Stimulated activated memory B cell treated with anti-CD40 and anti-IgM and Interleukin-4, amounts not matched to agents 10 μg/mL and 1 μg/mL and 100 μg/mL, for 72 hours (primary cell): Measurements from ENCODE around the gene BABAM2.

Source experiments
- ATAC-seq: fragments of 150-1000 bp; cut with Tn5 transposase; 2 replicates; pipeline ENCODE4 v1.10.0; 2021
- H3K27ac Mint-ChIP-seq: one replicate; pipeline ENCODE4 v1.8.0; 2022; ENCODE audit warnings: mild to moderate bottlenecking, mixed read lengths
- H3K27me3 Mint-ChIP-seq: one replicate; pipeline ENCODE4 v1.8.0; 2022; ENCODE audit warnings: mixed read lengths
- H3K36me3 Mint-ChIP-seq: one replicate; pipeline ENCODE4 v1.8.0; 2022; ENCODE audit warnings: mixed read lengths
- H3K4me1 Mint-ChIP-seq: one replicate; pipeline ENCODE4 v1.8.0; 2022; ENCODE audit warnings: mixed read lengths
- H3K4me3 Mint-ChIP-seq: one replicate; pipeline ENCODE4 v1.8.0; 2022; ENCODE audit warnings: mild to moderate bottlenecking, moderate library complexity, mixed read lengths
- H3K9me3 Mint-ChIP-seq: one replicate; pipeline ENCODE4 v1.8.0; 2022; ENCODE audit warnings: mixed read lengths

The BABAM2 gene

DNA sequence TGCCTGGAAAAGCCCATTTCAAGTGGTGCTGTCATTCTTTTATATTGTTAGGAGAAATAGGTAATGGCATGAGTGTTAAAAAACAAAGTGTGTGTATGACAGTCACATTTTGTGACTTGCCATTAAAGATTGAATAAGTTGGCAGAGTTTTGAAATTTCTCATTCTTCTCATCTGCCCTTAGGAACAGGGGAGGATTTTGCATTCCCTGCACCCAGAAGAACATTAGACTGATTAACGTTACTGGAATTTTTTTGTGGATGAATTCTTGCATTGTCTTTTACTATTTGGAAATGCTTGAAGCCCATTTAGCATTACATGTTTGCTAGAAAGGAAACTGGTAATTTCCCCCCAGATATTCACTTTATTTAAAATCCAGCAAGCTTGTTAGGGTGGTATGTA lies 162.2 kb downstream of the BABAM2 start:
- Mint-ChIP-seq H3K4me3 (no peak overlapping the region), H3K9me3 (no peaks in the 10 kb centered on the region), H3K36me3 (peaks cover 46% of the 10 kb centered on the region), H3K4me1 (no peaks in the 10 kb centered on the region), H3K27ac (no peak overlapping the region), H3K27me3 (no peaks in the 10 kb centered on the region)
- ATAC-seq = no peak

DNA sequence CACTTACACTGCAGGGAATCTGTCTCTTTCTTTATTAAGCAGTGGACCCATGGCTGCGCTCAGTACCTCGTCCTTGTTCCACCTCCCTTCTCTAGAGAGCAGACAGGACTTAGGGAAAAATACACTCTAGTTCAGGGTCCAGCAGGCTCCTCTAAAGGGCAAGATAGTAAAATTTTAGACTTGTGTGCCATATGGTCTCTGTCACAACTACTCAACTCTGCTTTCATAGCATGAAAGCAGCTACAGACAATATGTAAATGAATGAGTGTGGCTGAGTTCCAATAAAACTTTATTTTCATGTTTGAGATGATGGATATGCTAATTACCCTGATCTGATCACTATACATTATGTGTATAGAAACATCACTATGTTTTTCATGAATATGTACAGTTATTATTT lies 163.1 kb downstream of the BABAM2 start:
- Mint-ChIP-seq H3K9me3 (no peaks in the 10 kb centered on the region), H3K4me3 (no peak overlapping the region), H3K27me3 (no peaks in the 10 kb centered on the region), H3K36me3 (peaks cover 43% of the 10 kb centered on the region), H3K4me1 (no peaks in the 10 kb centered on the region), H3K27ac (no peak overlapping the region)
- no peak for ATAC-seq

DNA sequence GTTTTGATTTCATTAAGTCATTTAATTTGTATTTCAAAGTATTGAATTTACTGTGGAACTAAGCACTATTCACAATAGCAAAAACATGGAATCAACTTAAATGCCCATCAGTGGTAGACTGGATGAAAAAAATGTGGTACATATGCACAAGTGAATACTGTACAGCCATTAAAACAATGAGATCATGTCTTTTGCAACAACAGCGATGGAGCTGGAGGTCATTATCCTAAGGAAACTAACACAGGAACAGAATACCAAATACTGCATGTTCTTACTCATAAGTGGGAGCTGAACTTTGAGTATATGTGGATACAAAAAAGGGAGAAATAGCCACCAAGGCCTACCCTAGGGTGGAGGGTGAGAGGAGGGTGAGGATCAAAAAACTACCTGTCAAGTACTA lies 164.4 kb downstream of the BABAM2 start:
- Mint-ChIP-seq H3K27ac (no peak overlapping the region), H3K4me1 (no peaks in the 10 kb centered on the region), H3K36me3 (peaks cover 48% of the 10 kb centered on the region), H3K9me3 (no peaks in the 10 kb centered on the region), H3K4me3 (no peak overlapping the region), H3K27me3 (no peaks in the 10 kb centered on the region)
- no peak for ATAC-seq

DNA sequence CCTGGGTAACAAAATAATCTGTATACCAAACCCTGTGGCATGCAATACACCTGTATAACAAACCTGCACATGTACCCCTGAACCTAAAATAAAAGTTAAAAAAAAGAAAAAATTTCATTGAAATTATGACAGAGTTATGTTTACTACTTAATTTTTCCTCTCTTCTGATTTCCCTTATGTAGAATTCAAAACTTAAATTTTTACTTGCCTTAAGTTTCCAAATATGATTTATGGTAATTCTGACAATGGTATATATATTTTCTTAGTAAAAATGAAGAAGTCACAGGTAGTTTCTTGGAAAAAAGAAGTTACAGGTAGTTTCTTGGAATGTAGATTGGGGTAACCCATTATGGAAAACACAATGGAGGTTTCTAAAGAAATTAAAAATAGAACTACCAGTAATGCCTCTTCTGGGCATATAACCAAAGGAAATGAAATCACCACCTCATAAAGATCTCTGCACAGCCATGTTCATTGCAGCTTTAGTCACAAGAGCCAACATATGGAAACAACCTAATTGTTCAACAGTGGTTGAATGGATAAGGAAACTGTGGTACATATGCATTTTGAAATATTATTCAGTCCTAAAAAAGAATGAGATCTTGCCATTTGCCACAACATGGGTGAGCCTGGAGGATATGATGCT lies 164.9 kb downstream of the BABAM2 start:
- H3K27me3 Mint-ChIP-seq = no peaks in the 10 kb centered on the region
- H3K4me1 Mint-ChIP-seq = no peaks in the 10 kb centered on the region
- H3K9me3 Mint-ChIP-seq = no peaks in the 10 kb centered on the region
- no peak overlapping the region for H3K27ac Mint-ChIP-seq
- peaks cover 52% of the 10 kb centered on the region for H3K36me3 Mint-ChIP-seq
- no peak for ATAC-seq
- H3K4me3 Mint-ChIP-seq = no peak overlapping the region

DNA sequence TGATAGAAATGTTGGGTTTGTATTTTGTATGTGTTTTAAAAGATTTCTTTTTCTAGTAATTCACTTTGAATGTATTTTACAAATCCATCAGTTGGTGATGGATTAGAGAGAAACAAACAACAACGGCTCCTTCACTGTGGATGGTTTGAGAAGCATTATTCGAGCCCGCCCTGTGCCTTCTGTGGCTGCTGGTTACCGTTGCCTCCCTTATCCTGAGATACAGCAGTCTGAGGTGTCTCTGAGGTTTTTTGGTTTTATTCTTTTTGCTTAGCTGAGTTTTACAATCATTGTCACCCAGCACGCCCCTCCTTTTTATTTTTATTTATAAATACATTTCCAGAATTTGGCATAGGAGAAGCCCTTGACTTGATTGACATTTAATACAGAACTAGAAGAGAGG lies 168.3 kb downstream of the BABAM2 start:
- no peak overlapping the region for H3K4me3 Mint-ChIP-seq
- H3K9me3 Mint-ChIP-seq = no peaks in the 10 kb centered on the region
- no peak for ATAC-seq
- no peaks in the 10 kb centered on the region for H3K4me1 Mint-ChIP-seq
- no peaks in the 10 kb centered on the region for H3K27me3 Mint-ChIP-seq
- H3K27ac Mint-ChIP-seq = no peak overlapping the region
- H3K36me3 Mint-ChIP-seq = peaks cover 39% of the 10 kb centered on the region

DNA sequence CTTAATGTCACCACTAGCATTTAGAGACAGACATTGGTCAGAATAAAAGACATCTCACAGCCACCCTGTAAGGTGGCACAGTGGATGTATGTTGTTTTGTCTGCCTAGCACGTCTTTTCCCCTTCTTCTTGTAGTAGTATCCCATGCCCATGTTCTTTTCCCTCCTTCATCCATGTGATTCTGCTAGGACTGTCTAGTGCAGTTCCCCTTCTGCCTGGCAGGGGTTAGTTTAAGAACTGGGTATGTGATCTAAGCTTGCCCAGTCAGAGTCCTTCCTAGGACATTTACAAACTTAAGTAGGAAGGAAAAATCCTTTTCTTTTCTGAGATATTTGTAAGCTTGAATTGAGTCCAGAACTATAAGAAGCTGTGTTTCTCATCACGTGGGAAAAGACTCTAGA lies 172.3 kb downstream of the BABAM2 start:
- no peaks in the 10 kb centered on the region for H3K4me1 Mint-ChIP-seq
- no peaks in the 10 kb centered on the region for H3K27me3 Mint-ChIP-seq
- H3K4me3 Mint-ChIP-seq = no peak overlapping the region
- no peaks in the 10 kb centered on the region for H3K9me3 Mint-ChIP-seq
- no peak overlapping the region for H3K27ac Mint-ChIP-seq
- H3K36me3 Mint-ChIP-seq = peaks cover 25% of the 10 kb centered on the region
- ATAC-seq = no peak

DNA sequence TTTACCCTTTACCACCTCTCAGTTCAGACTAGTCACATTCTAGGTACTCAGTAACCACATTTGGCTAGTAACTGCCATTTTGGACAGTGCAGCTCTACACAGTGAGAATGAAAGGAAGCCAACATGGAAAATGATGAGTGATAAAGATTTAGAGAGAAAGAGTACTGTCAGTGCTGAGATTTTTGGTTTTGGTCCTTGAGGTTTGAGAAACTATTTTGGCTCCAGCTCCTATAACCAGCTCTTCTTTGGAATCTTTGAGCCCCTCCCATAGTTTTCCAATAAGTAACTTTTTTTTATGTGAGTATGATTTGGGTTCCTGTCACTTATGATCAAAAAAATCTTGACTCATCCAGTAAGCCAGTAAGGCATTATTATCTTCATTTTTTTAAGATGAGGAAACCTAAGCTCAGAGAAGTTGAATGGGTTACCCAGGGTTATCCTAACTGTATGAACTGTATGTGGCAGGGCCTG lies 173.0 kb downstream of the BABAM2 start:
- H3K4me3 Mint-ChIP-seq = no peak overlapping the region
- no peak for ATAC-seq
- H3K36me3 Mint-ChIP-seq = peaks cover 20% of the 10 kb centered on the region
- H3K4me1 Mint-ChIP-seq = no peaks in the 10 kb centered on the region
- no peak overlapping the region for H3K27ac Mint-ChIP-seq
- no peaks in the 10 kb centered on the region for H3K9me3 Mint-ChIP-seq
- no peaks in the 10 kb centered on the region for H3K27me3 Mint-ChIP-seq

DNA sequence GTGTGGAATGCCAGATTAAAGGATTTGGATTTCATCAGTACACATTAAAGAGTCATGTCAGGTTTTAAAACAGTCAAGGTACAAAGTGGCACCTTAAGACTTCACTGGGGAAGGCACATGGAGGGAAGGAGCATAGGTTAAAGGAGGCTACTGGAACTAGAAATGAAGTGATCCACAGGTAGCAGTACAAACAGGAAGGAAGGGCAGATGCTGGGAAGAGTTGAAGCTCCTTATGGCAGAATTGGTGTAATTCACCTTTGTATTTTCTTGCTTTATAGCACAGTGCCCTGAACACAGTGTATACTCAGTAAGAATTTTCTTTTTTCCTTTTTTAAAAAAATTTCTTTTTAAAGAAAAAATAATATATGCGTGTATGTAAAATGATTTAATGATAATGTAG lies 177.1 kb downstream of the BABAM2 start:
- no peak overlapping the region for H3K27ac Mint-ChIP-seq
- ATAC-seq = no peak
- no peaks in the 10 kb centered on the region for H3K27me3 Mint-ChIP-seq
- H3K4me3 Mint-ChIP-seq = no peak overlapping the region
- H3K4me1 Mint-ChIP-seq = no peaks in the 10 kb centered on the region
- H3K9me3 Mint-ChIP-seq = no peaks in the 10 kb centered on the region
- H3K36me3 Mint-ChIP-seq = peaks cover 13% of the 10 kb centered on the region

DNA sequence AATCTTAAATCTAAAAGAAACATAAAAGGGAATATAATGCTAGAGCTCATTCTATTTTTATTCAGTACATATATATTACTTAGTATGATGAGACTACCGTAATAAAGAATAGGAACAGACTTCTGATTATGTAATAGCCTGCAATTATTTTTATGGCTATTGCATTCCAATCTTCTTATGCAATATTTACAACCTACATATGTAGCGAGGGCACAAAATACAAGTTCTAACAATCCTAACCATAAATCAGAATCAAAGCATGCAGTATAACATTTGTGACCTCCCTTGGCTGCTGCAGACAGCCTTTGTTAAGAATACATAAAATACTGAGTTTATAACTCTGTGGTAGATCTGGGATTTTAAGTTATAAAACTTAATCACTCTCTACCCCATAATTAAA lies 177.6 kb downstream of the BABAM2 start:
- no peaks in the 10 kb centered on the region for H3K27me3 Mint-ChIP-seq
- H3K4me3 Mint-ChIP-seq = no peak overlapping the region
- no peaks in the 10 kb centered on the region for H3K9me3 Mint-ChIP-seq

DNA sequence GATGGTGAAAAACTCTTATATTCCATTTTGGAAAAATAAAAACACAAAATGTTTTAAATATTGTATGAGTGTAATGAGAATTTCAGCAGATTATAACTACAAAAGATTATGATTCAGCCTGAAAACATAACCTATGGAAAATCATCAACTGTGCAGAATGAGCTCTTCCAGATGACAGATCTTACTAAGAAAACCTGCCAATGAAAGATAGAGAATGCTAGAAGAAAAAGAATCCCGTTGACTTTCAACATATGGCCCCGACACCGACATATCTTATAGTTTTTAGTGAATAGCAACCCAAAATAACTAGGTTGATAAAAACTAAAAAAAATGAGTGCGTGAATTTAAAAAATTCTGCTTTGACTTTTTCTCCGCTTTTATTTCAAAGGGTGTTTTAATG lies 178.0 kb downstream of the BABAM2 start:
- peaks cover 13% of the 10 kb centered on the region for H3K36me3 Mint-ChIP-seq
- no peak for ATAC-seq
- H3K27me3 Mint-ChIP-seq = no peaks in the 10 kb centered on the region
- H3K27ac Mint-ChIP-seq = no peak overlapping the region
- H3K4me3 Mint-ChIP-seq = no peak overlapping the region
- H3K4me1 Mint-ChIP-seq = no peaks in the 10 kb centered on the region
- H3K9me3 Mint-ChIP-seq = no peaks in the 10 kb centered on the region

More for the DNA sequence above, 177.6 kb downstream of the BABAM2 start:
- H3K36me3 Mint-ChIP-seq = peaks cover 13% of the 10 kb centered on the region
- no peak for ATAC-seq
- no peaks in the 10 kb centered on the region for H3K4me1 Mint-ChIP-seq
- no peak overlapping the region for H3K27ac Mint-ChIP-seq

DNA sequence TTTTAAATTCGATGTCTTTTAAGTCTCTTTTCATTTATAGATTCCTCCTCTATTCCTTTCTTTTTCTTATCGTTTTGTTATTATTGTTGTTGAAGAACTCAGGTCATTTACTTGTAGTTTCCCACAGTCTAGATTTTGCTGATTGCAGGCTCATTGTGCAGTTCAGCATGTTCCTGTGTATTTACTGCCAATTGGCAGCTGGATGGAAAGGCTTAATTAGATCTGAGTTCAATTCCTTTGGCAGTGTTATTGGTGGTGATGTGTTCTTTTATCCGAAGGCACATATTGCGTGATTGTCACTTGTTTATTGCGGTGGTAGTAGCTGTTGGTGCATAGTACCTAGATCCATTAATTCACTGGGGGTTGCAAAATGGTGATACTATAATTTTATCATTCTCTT lies 180.7 kb downstream of the BABAM2 start:
- Mint-ChIP-seq H3K4me1 (no peaks in the 10 kb centered on the region), H3K27ac (no peak overlapping the region), H3K9me3 (no peaks in the 10 kb centered on the region), H3K4me3 (no peak overlapping the region), H3K27me3 (no peaks in the 10 kb centered on the region), H3K36me3 (peaks cover 13% of the 10 kb centered on the region)
- no peak for ATAC-seq

DNA sequence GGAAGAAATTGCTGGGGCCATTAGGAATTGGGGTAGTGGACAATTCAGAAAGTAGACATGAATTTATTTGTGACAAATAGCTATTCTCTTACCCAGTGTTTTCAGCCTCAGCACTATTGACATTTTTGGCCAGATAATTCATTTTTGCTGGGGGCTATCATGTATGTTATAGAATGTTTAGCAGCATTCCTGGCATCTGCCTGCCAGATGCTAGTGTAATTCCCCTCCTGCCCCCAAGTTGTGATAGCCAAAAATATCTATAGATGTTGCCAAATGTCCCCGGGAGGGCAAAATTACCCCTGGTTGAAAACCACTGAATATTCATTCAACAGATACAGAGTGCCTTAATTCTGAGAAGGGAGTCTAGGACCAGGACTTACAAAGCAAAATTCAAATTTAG lies 183.6 kb downstream of the BABAM2 start:
- H3K27me3 Mint-ChIP-seq = no peaks in the 10 kb centered on the region
- no peak overlapping the region for H3K27ac Mint-ChIP-seq
- H3K4me1 Mint-ChIP-seq = no peaks in the 10 kb centered on the region
- peaks cover 7% of the 10 kb centered on the region for H3K36me3 Mint-ChIP-seq
- H3K9me3 Mint-ChIP-seq = no peaks in the 10 kb centered on the region
- no peak for ATAC-seq
- H3K4me3 Mint-ChIP-seq = no peak overlapping the region

DNA sequence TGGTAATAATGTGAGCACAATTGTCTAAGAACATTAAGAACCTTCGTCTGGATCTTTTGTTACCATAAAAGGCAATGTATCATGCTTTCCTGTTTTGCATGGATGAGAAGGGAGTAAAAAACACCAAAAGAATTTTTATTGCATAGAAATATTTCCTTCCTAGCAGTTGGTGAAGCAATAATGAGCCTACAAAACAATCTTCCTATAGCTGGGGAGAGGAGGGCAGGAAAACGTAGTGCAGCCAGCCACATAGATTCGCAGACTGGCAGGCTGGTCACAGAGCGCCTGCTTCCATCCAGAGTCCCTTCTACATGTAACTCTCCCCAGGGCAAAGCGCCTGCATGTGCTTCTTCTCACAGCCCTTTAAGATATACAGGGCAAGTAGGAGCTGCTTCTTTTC lies 190.4 kb downstream of the BABAM2 start:
- Mint-ChIP-seq H3K36me3 (peaks cover 16% of the 10 kb centered on the region), H3K27ac (no peak overlapping the region), H3K9me3 (no peaks in the 10 kb centered on the region), H3K4me3 (no peak overlapping the region), H3K27me3 (no peaks in the 10 kb centered on the region), H3K4me1 (no peaks in the 10 kb centered on the region)
- ATAC-seq = no peak

DNA sequence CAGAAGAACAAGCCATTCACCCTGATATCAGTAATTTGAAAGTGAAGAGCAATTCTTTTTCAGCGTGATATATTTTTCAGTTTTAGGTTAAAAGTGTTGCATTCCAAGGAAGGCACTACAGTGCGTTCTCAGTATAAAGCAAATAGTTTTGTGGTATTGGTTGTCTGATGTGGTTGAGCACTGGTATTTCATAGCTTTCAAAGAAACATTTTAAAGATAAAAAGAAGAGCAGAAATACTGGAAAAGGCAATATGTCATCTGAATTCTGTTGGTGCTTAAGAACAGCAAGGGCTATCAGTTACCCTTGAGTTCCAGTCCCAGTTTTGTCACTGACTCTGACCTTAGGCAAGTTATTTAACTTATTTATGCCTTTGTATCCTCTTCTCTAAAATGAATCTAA lies 191.6 kb downstream of the BABAM2 start:
- no peaks in the 10 kb centered on the region for H3K4me1 Mint-ChIP-seq
- no peaks in the 10 kb centered on the region for H3K9me3 Mint-ChIP-seq
- H3K4me3 Mint-ChIP-seq = no peak overlapping the region
- no peak overlapping the region for H3K27ac Mint-ChIP-seq
- no peak for ATAC-seq
- no peaks in the 10 kb centered on the region for H3K27me3 Mint-ChIP-seq
- H3K36me3 Mint-ChIP-seq = peaks cover 16% of the 10 kb centered on the region

DNA sequence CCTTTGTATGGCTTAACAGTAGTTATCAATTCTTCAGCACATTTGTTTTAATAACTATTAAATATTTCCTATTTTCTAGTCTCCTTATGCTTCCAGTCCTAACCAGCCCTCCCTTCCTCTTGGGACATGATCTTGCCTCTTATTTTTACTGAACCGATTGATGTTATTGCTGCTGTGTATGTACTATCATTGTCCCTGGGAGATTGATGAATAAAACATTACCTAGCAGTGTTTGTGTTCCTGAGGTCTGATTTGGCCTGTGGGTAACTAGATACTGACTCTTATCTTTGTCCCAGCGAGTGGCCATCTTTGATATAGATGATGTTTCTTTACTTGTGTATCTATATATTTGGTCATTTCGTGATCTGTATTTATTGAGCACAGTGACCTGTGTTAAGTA lies 192.9 kb downstream of the BABAM2 start:
- Mint-ChIP-seq H3K36me3 (peaks cover 16% of the 10 kb centered on the region), H3K27ac (no peak overlapping the region), H3K27me3 (no peaks in the 10 kb centered on the region), H3K4me1 (no peaks in the 10 kb centered on the region), H3K4me3 (no peak overlapping the region), H3K9me3 (no peaks in the 10 kb centered on the region)
- no peak for ATAC-seq

DNA sequence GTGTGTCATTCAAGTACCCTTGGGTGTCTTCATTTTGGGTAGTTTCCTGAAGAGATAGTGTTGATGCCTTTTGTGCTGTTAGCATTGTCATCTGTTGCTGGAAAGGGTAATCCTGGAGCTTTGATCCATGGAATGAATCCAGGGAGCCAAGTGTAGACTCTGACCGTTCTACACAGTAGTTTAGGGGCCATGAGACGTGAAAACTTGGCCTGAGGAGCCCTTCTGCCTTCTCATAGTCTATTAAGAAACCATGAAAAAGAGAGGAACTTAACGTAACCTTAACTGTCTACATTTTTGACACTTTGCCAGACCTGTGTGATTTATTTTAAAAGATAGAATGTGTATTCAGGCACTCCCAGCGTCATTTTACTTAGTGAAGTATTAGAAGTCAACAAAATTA lies 194.0 kb downstream of the BABAM2 start:
- Mint-ChIP-seq H3K27ac (no peak overlapping the region), H3K4me1 (no peaks in the 10 kb centered on the region), H3K9me3 (no peaks in the 10 kb centered on the region), H3K36me3 (peaks cover 16% of the 10 kb centered on the region), H3K27me3 (no peaks in the 10 kb centered on the region), H3K4me3 (no peak overlapping the region)
- no peak for ATAC-seq

DNA sequence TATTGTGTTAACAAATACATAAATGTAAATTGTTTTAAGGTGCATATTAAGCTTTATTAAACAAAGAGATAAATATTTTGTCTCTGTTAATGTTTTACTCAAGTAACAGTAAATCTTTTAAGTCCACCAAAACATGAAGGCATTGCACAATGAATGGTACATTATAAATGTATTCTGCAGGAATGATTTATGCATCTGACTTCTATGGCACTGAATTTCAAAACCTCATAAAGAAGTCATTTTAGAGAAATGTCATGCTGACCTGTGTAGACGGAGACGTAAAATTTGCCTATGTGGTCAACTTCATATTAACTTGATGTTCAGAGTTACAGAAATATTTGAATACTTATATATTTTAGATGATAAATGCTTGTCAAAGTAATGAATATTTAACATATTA lies 194.7 kb downstream of the BABAM2 start:
- Mint-ChIP-seq H3K4me3 (no peak overlapping the region), H3K36me3 (peaks cover 16% of the 10 kb centered on the region), H3K27me3 (no peaks in the 10 kb centered on the region), H3K27ac (no peak overlapping the region), H3K4me1 (no peaks in the 10 kb centered on the region), H3K9me3 (no peaks in the 10 kb centered on the region)
- ATAC-seq = no peak
